Measurements from ENCODE around the gene PCDHGB4.
"Not testable (repeated sequence)": the region's sequence is repeated elsewhere in the genome, so short reads cannot be mapped to it uniquely, and the experiment has no call there.

Gene PCDHGB4

DNA sequence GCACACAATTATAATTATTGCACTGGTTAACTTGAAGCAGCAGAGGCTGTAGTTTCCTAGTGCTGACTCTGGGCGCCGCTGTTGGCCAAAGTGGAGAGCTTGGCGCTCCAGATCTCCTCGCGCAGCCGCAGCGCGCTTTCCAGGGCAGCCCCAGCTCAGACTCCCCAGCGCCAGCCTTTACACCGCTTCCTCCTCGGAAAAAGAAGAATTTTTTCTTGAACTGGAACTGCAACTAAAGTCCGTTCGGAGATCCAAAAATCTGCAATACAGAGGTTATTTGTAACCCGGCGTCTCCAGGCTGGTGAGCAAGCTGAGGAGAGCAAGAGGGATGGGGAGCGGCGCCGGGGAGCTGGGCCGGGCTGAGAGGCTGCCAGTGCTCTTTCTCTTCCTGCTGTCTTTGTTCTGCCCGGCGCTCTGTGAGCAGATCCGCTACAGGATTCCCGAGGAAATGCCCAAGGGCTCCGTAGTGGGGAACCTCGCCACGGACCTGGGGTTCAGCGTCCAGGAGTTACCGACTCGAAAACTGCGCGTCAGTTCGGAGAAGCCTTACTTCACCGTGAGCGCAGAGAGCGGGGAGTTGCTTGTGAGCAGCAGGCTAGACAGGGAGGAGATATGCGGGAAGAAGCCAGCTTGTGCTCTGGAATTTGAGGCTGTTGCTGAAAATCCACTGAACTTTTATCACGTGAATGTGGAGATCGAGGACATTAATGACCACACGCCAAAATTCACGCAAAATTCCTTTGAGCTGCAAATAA, at the start of gene PCDHGB4:
PCDHGB4 (plus strand) TSS at position 142 of the 755 bp plus-strand sequence; CDS start at position 329, 187 bp downstream.
- in situ Hi-C loops (cut with MboI; ENCODE audit: low pct_unique_long_range_greater_than_20kb, low sequenced_read_pairs, unreplicated experiment) = not testable (repeated sequence)
- TF ChIP-seq CTCF (IDR thresholded peaks at IDR 0.05; ENCODE audit: extremely low read depth, insufficient read depth, missing control alignments) = peak; percentile 76
- DNase-seq (ENCODE audit: low spot score) = peak; percentile 59

DNA sequence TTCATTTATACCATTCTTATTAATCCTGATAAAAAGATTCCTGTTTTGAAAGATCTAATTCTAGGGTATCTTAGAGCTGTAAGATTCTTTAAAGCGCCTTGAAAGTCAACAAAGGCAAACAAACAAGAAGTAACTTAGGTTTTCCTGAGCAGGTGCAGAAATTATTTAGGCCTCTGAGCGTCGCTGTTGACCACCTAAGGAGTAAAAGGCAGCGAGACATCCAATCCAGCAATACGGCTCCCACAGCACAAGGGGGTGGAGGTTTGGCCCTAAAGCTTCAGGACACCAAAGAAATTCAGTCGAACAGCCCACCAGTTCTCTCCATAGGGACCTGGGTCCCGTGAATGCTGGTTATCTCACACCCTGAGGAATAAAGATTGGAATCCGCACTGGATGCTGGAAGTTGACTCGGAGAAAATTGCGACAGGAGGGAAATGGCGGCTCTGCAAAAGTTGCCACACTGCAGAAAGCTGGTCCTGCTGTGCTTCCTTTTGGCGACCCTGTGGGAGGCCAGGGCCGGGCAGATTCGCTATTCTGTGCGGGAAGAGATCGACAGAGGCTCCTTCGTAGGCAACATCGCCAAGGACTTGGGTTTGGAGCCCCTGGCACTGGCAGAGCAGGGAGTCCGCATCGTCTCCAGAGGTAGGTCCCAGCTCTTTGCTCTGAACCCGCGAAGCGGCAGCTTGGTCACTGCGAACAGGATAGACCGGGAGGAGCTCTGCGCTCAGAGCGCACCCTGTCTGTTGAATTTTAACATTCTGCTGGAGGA, 48.8 kb upstream of the PCDHGB4 start, which contains the start of gene PCDHGA2:
PCDHGA2 (plus strand) TSS at position 223 of the 769 bp plus-strand sequence.
- TF ChIP-seq CTCF (IDR thresholded peaks at IDR 0.05; ENCODE audit: extremely low read depth, insufficient read depth, missing control alignments) = peak; percentile 51
- in situ Hi-C loops (cut with MboI; ENCODE audit: low pct_unique_long_range_greater_than_20kb, low sequenced_read_pairs, unreplicated experiment) = no loop called here
- DNase-seq (ENCODE audit: low spot score) = no peak

DNA sequence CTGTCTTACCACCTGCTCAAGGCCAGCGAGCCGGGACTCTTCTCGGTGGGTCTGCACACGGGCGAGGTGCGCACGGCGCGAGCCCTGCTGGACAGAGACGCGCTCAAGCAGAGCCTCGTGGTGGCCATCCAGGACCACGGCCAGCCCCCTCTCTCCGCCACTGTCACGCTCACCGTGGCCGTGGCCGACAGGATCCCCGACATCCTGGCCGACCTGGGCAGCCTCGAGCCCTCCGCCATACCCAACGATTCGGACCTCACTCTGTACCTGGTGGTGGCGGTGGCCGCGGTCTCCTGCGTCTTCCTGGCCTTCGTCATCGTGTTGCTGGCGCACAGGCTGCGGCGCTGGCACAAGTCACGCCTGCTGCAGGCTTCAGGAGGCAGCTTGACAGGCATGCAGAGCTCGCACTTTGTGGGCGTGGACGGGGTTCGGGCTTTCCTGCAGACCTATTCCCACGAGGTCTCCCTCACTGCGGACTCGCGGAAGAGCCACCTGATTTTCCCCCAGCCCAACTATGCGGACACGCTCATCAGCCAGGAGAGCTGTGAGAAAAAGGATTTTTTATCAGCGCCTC, 46.6 kb upstream of the PCDHGB4 start:
- DNase-seq (ENCODE audit: low spot score); in situ Hi-C loops (cut with MboI; ENCODE audit: low pct_unique_long_range_greater_than_20kb, low sequenced_read_pairs, unreplicated experiment): not testable (repeated sequence)

GRCh38 chr5:141342773-141343172, 44.7 kb upstream of the PCDHGB4 start:
- DNase-seq (ENCODE audit: low spot score) = no peak
- in situ Hi-C loops (cut with MboI; ENCODE audit: low pct_unique_long_range_greater_than_20kb, low sequenced_read_pairs, unreplicated experiment) = no loop called here
- no peak for TF ChIP-seq CTCF (IDR thresholded peaks at IDR 0.05; ENCODE audit: extremely low read depth, insufficient read depth, missing control alignments)

- DNase-seq (ENCODE audit: low spot score) = no peak
- TF ChIP-seq CTCF (IDR thresholded peaks at IDR 0.05; ENCODE audit: extremely low read depth, insufficient read depth, missing control alignments) = peak; percentile 35
- in situ Hi-C loops (cut with MboI; ENCODE audit: low pct_unique_long_range_greater_than_20kb, low sequenced_read_pairs, unreplicated experiment) = no loop called here
Observed at GRCh38 chr5:141343242-141343952, 44.1 kb upstream of the PCDHGB4 start, which contains the start of gene PCDHGA3. PCDHGA3 (plus strand) TSS chr5:141343829; CDS start chr5:141344034, 205 bp downstream.

- in situ Hi-C loops (cut with MboI; ENCODE audit: low pct_unique_long_range_greater_than_20kb, low sequenced_read_pairs, unreplicated experiment) = no loop called here
- DNase-seq (ENCODE audit: low spot score) = no peak
- no peak for TF ChIP-seq CTCF (IDR thresholded peaks at IDR 0.05; ENCODE audit: extremely low read depth, insufficient read depth, missing control alignments)
Observed at GRCh38 chr5:141343953-141344463, 43.5 kb upstream of the PCDHGB4 start.

Data from GM13977 (cell line).